OCI-LY7 (cell line): Measurements from ENCODE around the gene KIF9. TPM values are rescaled to one million over a fixed set of nuclear protein-coding genes. Genes with fewer than 3 reads are reported as not detected.

ENCODE experiments used
- BruUV-seq: library from RNA; stranded (reverse); fragments of 400-500 nt; replicated peaks from 2 replicates; lab custom pipeline; 2021; lab: Mats Ljungman, UMichigan
- CTCF ChIA-PET: fragments of 300-600 bp; sonication (Branson Sonifier 250); formaldehyde crosslinking; loops from one replicate; lab custom pipeline; 2022; ENCODE audit warnings: antibody characterized with exemption; ENCODE audit not compliant: unreplicated experiment; lab: Charles Lee
- POLR2A ChIA-PET: fragments of 300-600 bp; sonication (Branson Sonifier 250); formaldehyde crosslinking; loops from one replicate; lab custom pipeline; 2022; ENCODE audit warnings: antibody characterized with exemption; lab: Charles Lee
- DNase-seq: peaks from one replicate; pipeline ENCODE4 v3.0.0-alpha.2; 2015; ENCODE audit warnings: low spot score
- H2AFZ ChIP-seq: fragments of 200-600 bp; sonication (generic), shearing (Covaris generic); 2 replicates; pipeline ENCODE4 v1.6.1; 2014; ENCODE audit warnings: mild to moderate bottlenecking, antibody characterized with exemption, low read length, moderate library complexity
- H3K27ac ChIP-seq: fragments of 200-600 bp; sonication (generic); 2 replicates; pipeline ENCODE4 v1.5.1; 2014; ENCODE audit warnings: mixed run types, low read depth, mild to moderate bottlenecking, moderate library complexity, low read length, inconsistent platforms; ENCODE audit not compliant: poor library complexity, severe bottlenecking
- H3K36me3 ChIP-seq: fragments of 200-600 bp; sonication (generic); 2 replicates; pipeline ENCODE4 v1.6.1; 2014; ENCODE audit warnings: mild to moderate bottlenecking, antibody characterized with exemption, low read length, moderate library complexity, mixed read lengths; ENCODE audit not compliant: insufficient read depth
- H3K4me1 ChIP-seq: fragments of 200-600 bp; sonication (generic); 2 replicates; pipeline ENCODE4 v1.5.1; 2014; ENCODE audit warnings: mild to moderate bottlenecking, low read length; ENCODE audit not compliant: insufficient read depth, poor library complexity, severe bottlenecking
- H3K4me2 ChIP-seq: fragments of 200-600 bp; sonication (generic); 2 replicates; pipeline ENCODE4 v1.6.1; 2014; ENCODE audit warnings: mild to moderate bottlenecking, low read length
- H3K4me3 ChIP-seq: fragments of 200-600 bp; sonication (generic); 2 replicates; pipeline ENCODE4 v1.5.1; 2014; ENCODE audit warnings: mild to moderate bottlenecking, low read depth, low read length; ENCODE audit not compliant: poor library complexity, severe bottlenecking
- H3K79me2 ChIP-seq: fragments of 200-600 bp; sonication (generic); 2 replicates; pipeline ENCODE4 v1.6.1; 2016; ENCODE audit warnings: low read depth, mild to moderate bottlenecking, low read length, moderate library complexity, mixed read lengths; ENCODE audit not compliant: insufficient read depth
- H3K9me2 ChIP-seq: fragments of 200-600 bp; sonication (generic); 2 replicates; pipeline ENCODE4 v1.6.1; 2016; ENCODE audit warnings: mild to moderate bottlenecking, low read length, mixed read lengths; ENCODE audit not compliant: insufficient read depth
- H3K9me3 ChIP-seq: fragments of 200-600 bp; sonication (generic); 2 replicates; pipeline ENCODE4 v1.6.1; 2014; ENCODE audit warnings: mild to moderate bottlenecking, mixed run types, low read length, mixed read lengths
- H4K20me1 ChIP-seq: fragments of 200-600 bp; sonication (generic); 2 replicates; pipeline ENCODE4 v1.6.1; 2014; ENCODE audit warnings: mild to moderate bottlenecking, antibody characterized with exemption, low read length, moderate library complexity, mixed read lengths; ENCODE audit not compliant: insufficient read depth
- CTCF ChIP-seq: fragments of 200-600 bp; sonication (generic); conservative IDR thresholded peaks from 2 replicates; pipeline ENCODE4 v1.5.1; 2014; ENCODE audit warnings: mild to moderate bottlenecking, antibody characterized with exemption, low read length, moderate library complexity, mixed read lengths
- EZH2phosphoT487 ChIP-seq: fragments of 200-600 bp; sonication (generic); IDR thresholded peaks from 2 replicates; pipeline ENCODE4 v1.6.1; 2018; ENCODE audit warnings: low read depth, borderline replicate concordance, mild to moderate bottlenecking, mixed run types, antibody characterized with exemption, low read length, moderate library complexity, mixed read lengths
- intact Hi-C: fragments of 100-400 bp; cut with micrococcal nuclease; formaldehyde crosslinking; loops from one replicate; pipeline ENCODE4 v1.10.0; 2022; ENCODE audit not compliant: unreplicated experiment
- total RNA-seq, 2 experiments: library from RNA; depleted of rRNA in 1 of 2; stranded (reverse); fragments of >200 nt in 1 of 2; shearing (Covaris generic) in 1 of 2; gene quantifications; 2 replicates each; pipeline ENCODE4 v1.2.3, GENCODE V29; 2014 to 2022

Gene KIF9
- total RNA-seq, 2 experiments from 2014 or later, result 11.0 to 11.7 TPM

GRCh38 chr3:47204875-47205274, 77.7 kb downstream of the KIF9 start:
- TF ChIP-seq EZH2phosphoT487 (no peak), CTCF (no peak)
- Histone ChIP-seq H3K4me3 (no peak overlapping the region), H3K36me3 (no peaks in the 10 kb centered on the region), H3K9me3 (no peaks in the 10 kb centered on the region), H3K4me2 (no peak overlapping the region), H3K4me1 (no peaks in the 10 kb centered on the region), H3K27ac (no peak overlapping the region), H3K79me2 (no peaks in the 10 kb centered on the region), H3K9me2 (no peaks in the 10 kb centered on the region), H4K20me1 (no peaks in the 10 kb centered on the region), H2AFZ (no peak overlapping the region)
- DNase-seq, result no peak
- ChIA-PET POLR2A (interaction anchor here (0.6 to 1.3 kb wide), 4 partner anchors 10 to 143 kb away, joined by 3 to 5 read pairs (median 4); no protein-coding TSS in a partner anchor), CTCF (no interaction called here)
- intact Hi-C loops, result no loop called here
- no TSS peak for BruUV-seq

- no peaks in the 10 kb centered on the region for H3K4me1 ChIP-seq
- no TSS peak for BruUV-seq
- no peak for DNase-seq
- intact Hi-C loops, result no loop called here
- no peaks in the 10 kb centered on the region for H3K9me2 ChIP-seq
- no peak overlapping the region for H3K4me2 ChIP-seq
- H3K36me3 ChIP-seq, result no peaks in the 10 kb centered on the region
- H3K79me2 ChIP-seq, result no peaks in the 10 kb centered on the region
- no peak overlapping the region for H3K27ac ChIP-seq
- ChIA-PET CTCF (no interaction called here), POLR2A (interaction anchor here (0.6 kb wide), 2 partner anchors 100 to 264 kb away, joined by 4 to 5 read pairs; no protein-coding TSS in a partner anchor)
- H3K4me3 ChIP-seq, result no peak overlapping the region
- no peak overlapping the region for H2AFZ ChIP-seq
- H3K9me3 ChIP-seq, result no peaks in the 10 kb centered on the region
- TF ChIP-seq CTCF (no peak), EZH2phosphoT487 (no peak)
- no peaks in the 10 kb centered on the region for H4K20me1 ChIP-seq
Measured at GRCh38 chr3:47202542-47202941, 80.1 kb downstream of the KIF9 start.

GRCh38 chr3:47197287-47197686, 85.3 kb downstream of the KIF9 start:
- intact Hi-C loops, result no loop called here
- Histone ChIP-seq H3K9me2 (no peaks in the 10 kb centered on the region), H2AFZ (no peak overlapping the region), H3K36me3 (no peaks in the 10 kb centered on the region), H3K9me3 (no peaks in the 10 kb centered on the region), H3K4me2 (no peak overlapping the region), H3K79me2 (no peaks in the 10 kb centered on the region), H3K4me1 (no peaks in the 10 kb centered on the region), H3K4me3 (no peak overlapping the region), H4K20me1 (no peaks in the 10 kb centered on the region), H3K27ac (no peak overlapping the region)
- CTCF ChIA-PET, result no interaction called here
- TF ChIP-seq EZH2phosphoT487 (no peak), CTCF (no peak)
- no peak for DNase-seq
- BruUV-seq, result no TSS peak
- POLR2A ChIA-PET, result interaction anchor here (0.6 kb wide), 2 partner anchors 521 to 952 kb away, joined by 3 to 4 read pairs; no protein-coding TSS in a partner anchor
